ENCODE data around the gene MROH8. TPM values are rescaled to one million over a fixed set of nuclear protein-coding genes. Genes with fewer than 3 reads are reported as not detected.

The MROH8 gene
- total and polyA plus RNA-seq, 2 experiments from 2014 or later: 0.63 to 0.68 TPM

GRCh38 chr20:37200926-37201826 lies 21.8 kb upstream of the MROH8 start:
- H3K27ac ChIP-seq (ENCODE audit: low read depth): peak overlapping the region; percentile 45
- Mint-ChIP-seq H3K4me3 (no peak overlapping the region), H3K27ac (no peak overlapping the region), H3K9me3 (no peaks in the 10 kb centered on the region), H3K36me3 (ENCODE audit: low read depth) (peaks cover 89% of the 10 kb centered on the region), H3K4me1 (peaks cover 5% of the 10 kb centered on the region; the same call in 1 of the 3 replicates), H3K27me3 (ENCODE audit: insufficient read depth, low read depth, poor library complexity) (no peaks in the 10 kb centered on the region)
- no peak overlapping the region for H3K4me2 ChIP-seq
- no peak for DNase-seq (ENCODE audit: low spot score)
- peaks cover 16% of the 10 kb centered on the region for H3F3A ChIP-seq (replicated peaks; ENCODE audit: low read depth)
- peaks cover 58% of the 10 kb centered on the region for H3K36me3 ChIP-seq (ENCODE audit: insufficient read depth)
- no peak overlapping the region for H3K4me3 ChIP-seq
- TF ChIP-seq CREB1 (CRISPR knock-in tag; IDR thresholded peaks at IDR 0.05; ENCODE audit: low read depth): no peak
- H3K27me3 ChIP-seq (ENCODE audit: insufficient read depth): no peaks in the 10 kb centered on the region
- H4K20me1 ChIP-seq (replicated peaks; ENCODE audit: insufficient read depth): peaks cover 51% of the 10 kb centered on the region
- no peaks in the 10 kb centered on the region for H3K4me1 ChIP-seq (ENCODE audit: insufficient read depth)
- no peak for ATAC-seq
- H3K79me2 ChIP-seq (replicated peaks; ENCODE audit: insufficient read depth): peaks cover 62% of the 10 kb centered on the region
- H3K9me2 ChIP-seq (ENCODE audit: insufficient read depth): no peaks in the 10 kb centered on the region
- no peak overlapping the region for H2AFZ ChIP-seq

- Histone ChIP-seq H3K36me3 (ENCODE audit: insufficient read depth) (peaks cover 52% of the 10 kb centered on the region), H3K4me2 (no peak overlapping the region), H2AFZ (no peak overlapping the region), H3K27me3 (ENCODE audit: insufficient read depth) (no peaks in the 10 kb centered on the region), H3K9me2 (ENCODE audit: insufficient read depth) (no peaks in the 10 kb centered on the region), H3K4me1 (ENCODE audit: insufficient read depth) (no peaks in the 10 kb centered on the region), H4K20me1 (replicated peaks; ENCODE audit: insufficient read depth) (peaks cover 50% of the 10 kb centered on the region), H3K27ac (ENCODE audit: low read depth) (peak overlapping the region; percentile 45), H3K79me2 (replicated peaks; ENCODE audit: insufficient read depth) (peaks cover 67% of the 10 kb centered on the region), H3F3A (replicated peaks; ENCODE audit: low read depth) (peaks cover 16% of the 10 kb centered on the region), H3K4me3 (no peak overlapping the region)
- peaks cover 9% of the 10 kb centered on the region for H3K4me1 Mint-ChIP-seq
- H3K27me3 Mint-ChIP-seq (ENCODE audit: insufficient read depth, low read depth, poor library complexity): no peaks in the 10 kb centered on the region
- no peak overlapping the region for H3K4me3 Mint-ChIP-seq
- no peak for ATAC-seq
- no peak for DNase-seq (ENCODE audit: low spot score)
- no peak overlapping the region for H3K27ac Mint-ChIP-seq
- H3K9me3 Mint-ChIP-seq: no peaks in the 10 kb centered on the region
- peaks cover 88% of the 10 kb centered on the region for H3K36me3 Mint-ChIP-seq (ENCODE audit: low read depth)
- TF ChIP-seq STAT1 (IDR thresholded peaks at IDR 0.05; ENCODE audit: unreplicated experiment) (no peak), ZNF114 (CRISPR knock-in tag; IDR thresholded peaks at IDR 0.05) (no peak), NANOG (IDR thresholded peaks at IDR 0.05; ENCODE audit: borderline replicate concordance) (no peak), ETS1 (IDR thresholded peaks at IDR 0.05) (no peak), CREB1 (CRISPR knock-in tag; IDR thresholded peaks at IDR 0.05; ENCODE audit: low read depth) (no peak), EZH2 (IDR thresholded peaks at IDR 0.05; ENCODE audit: low read depth, unreplicated experiment) (no peak), JUNB (IDR thresholded peaks at IDR 0.05; ENCODE audit: unreplicated experiment) (no peak)
- TF ChIP-seq, protein P1, sequence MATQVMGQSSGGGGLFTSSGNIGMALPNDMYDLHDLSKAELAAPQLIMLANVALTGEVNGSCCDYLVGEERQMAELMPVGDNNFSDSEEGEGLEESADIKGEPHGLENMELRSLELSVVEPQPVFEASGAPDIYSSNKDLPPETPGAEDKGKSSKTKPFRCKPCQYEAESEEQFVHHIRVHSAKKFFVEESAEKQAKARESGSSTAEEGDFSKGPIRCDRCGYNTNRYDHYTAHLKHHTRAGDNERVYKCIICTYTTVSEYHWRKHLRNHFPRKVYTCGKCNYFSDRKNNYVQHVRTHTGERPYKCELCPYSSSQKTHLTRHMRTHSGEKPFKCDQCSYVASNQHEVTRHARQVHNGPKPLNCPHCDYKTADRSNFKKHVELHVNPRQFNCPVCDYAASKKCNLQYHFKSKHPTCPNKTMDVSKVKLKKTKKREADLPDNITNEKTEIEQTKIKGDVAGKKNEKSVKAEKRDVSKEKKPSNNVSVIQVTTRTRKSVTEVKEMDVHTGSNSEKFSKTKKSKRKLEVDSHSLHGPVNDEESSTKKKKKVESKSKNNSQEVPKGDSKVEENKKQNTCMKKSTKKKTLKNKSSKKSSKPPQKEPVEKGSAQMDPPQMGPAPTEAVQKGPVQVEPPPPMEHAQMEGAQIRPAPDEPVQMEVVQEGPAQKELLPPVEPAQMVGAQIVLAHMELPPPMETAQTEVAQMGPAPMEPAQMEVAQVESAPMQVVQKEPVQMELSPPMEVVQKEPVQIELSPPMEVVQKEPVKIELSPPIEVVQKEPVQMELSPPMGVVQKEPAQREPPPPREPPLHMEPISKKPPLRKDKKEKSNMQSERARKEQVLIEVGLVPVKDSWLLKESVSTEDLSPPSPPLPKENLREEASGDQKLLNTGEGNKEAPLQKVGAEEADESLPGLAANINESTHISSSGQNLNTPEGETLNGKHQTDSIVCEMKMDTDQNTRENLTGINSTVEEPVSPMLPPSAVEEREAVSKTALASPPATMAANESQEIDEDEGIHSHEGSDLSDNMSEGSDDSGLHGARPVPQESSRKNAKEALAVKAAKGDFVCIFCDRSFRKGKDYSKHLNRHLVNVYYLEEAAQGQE (IDR thresholded peaks at IDR 0.05; ENCODE audit: unreplicated experiment): no peak
- TF ChIP-seq, protein P2, sequence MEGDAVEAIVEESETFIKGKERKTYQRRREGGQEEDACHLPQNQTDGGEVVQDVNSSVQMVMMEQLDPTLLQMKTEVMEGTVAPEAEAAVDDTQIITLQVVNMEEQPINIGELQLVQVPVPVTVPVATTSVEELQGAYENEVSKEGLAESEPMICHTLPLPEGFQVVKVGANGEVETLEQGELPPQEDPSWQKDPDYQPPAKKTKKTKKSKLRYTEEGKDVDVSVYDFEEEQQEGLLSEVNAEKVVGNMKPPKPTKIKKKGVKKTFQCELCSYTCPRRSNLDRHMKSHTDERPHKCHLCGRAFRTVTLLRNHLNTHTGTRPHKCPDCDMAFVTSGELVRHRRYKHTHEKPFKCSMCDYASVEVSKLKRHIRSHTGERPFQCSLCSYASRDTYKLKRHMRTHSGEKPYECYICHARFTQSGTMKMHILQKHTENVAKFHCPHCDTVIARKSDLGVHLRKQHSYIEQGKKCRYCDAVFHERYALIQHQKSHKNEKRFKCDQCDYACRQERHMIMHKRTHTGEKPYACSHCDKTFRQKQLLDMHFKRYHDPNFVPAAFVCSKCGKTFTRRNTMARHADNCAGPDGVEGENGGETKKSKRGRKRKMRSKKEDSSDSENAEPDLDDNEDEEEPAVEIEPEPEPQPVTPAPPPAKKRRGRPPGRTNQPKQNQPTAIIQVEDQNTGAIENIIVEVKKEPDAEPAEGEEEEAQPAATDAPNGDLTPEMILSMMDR (conservative IDR thresholded peaks at IDR 0.05; ENCODE audit: low read depth in 2 of 2): no peak
Measured at GRCh38 chr20:37200376-37200775, 21.0 kb upstream of the MROH8 start.
